ENCODE measurements around the gene IFI27L2.

The IFI27L2 gene

DNA sequence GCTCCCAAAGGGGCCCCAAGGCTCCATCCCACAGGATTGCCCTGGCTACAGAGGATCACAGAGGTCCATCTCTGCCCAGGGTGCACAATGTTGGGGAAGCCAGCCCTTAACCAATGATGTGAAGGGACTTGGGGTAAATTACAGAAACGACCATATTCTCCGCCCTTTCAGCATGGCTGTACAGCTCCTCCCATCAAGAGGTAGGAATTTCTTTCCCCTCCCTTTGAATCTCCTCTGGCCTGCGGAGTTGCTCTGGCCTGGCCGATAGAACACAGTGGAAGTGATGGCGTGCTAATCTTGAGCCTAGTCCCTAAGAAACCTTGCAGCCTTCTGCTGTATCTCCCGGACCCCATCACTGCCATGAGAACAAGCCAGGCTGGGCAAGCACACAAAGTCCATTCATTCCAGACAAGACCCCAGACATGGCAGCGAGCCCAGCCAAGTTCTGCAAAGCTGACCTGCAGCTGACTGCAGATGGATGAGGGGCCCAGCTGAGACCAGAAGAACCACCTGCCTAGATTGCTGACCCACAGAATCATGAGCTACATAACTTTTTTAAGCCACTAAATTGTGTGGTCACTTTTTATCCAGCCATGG lies 25.8 kb downstream of the IFI27L2 start:
- TF ChIP-seq CTCF (IDR thresholded peaks at IDR 0.05; ENCODE audit: borderline replicate concordance, insufficient read depth, low read depth, low read length), result no peak
- H3K4me3 ChIP-seq (ENCODE audit: low read depth, low read length), result no peak overlapping the region

DNA sequence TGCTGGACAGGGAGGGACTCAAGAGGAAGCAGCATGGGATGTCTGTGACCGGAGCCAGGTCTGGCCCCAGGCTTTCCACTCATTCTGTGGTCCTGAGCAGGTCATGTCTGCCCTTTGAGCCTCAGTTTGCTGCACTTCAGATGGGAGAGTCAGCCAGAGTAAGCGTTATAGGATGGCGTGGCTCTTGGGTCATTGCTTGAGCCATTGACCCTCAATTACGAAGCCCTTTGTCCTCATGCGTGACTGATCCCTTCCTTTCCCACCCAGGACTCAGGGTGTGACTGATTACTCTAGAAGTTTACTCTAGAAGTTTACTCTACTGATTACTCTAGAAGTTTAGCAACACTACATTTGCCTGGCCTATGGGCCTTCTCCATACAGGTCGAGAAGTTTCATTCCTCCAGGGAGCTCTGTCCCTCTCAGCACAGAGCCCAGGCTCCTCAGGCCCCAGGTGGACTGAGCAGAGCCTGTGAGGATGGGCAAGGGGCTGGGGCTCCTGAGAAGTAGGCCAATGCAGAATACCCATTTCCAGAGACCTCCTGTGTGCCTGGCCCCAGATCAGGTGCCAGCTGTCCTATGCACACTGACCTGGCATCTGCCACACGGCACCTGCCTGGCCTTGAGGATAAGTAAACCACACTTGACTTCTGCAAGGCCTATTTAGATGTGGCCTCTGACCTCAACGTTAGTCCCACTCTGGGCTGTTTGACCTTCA lies 26.5 kb downstream of the IFI27L2 start:
- TF ChIP-seq CTCF (IDR thresholded peaks at IDR 0.05; ENCODE audit: borderline replicate concordance, insufficient read depth, low read depth, low read length), result no peak
- no peak overlapping the region for H3K4me3 ChIP-seq (ENCODE audit: low read depth, low read length)

GRCh38 chr14:94101748-94102147 lies 27.7 kb downstream of the IFI27L2 start:
- no peak for TF ChIP-seq CTCF (IDR thresholded peaks at IDR 0.05; ENCODE audit: borderline replicate concordance, insufficient read depth, low read depth, low read length)
- H3K4me3 ChIP-seq (ENCODE audit: low read depth, low read length), result no peak overlapping the region

GRCh38 chr14:94100847-94101246 lies 28.6 kb downstream of the IFI27L2 start:
- no peak overlapping the region for H3K4me3 ChIP-seq (ENCODE audit: low read depth, low read length)
- TF ChIP-seq CTCF (IDR thresholded peaks at IDR 0.05; ENCODE audit: borderline replicate concordance, insufficient read depth, low read depth, low read length), result no peak

- TF ChIP-seq CTCF (IDR thresholded peaks at IDR 0.05; ENCODE audit: borderline replicate concordance, insufficient read depth, low read depth, low read length), result no peak
Measured at GRCh38 chr14:94099006-94099405, 30.4 kb downstream of the IFI27L2 start.

GRCh38 chr14:94098326-94098992 lies 30.9 kb downstream of the IFI27L2 start:
- H3K4me3 ChIP-seq (ENCODE audit: low read depth, low read length), result no peak overlapping the region
- no peak for TF ChIP-seq CTCF (IDR thresholded peaks at IDR 0.05; ENCODE audit: borderline replicate concordance, insufficient read depth, low read depth, low read length)

More at GRCh38 chr14:94099006-94099405, 30.4 kb downstream of the IFI27L2 start:
- H3K4me3 ChIP-seq (ENCODE audit: low read depth, low read length), result no peak overlapping the region

Measured in GM12875 (cell line).